GM18517 (cell line): ENCODE results near the gene VENTX.
A peak's percentile ranks its signal among the peaks of the same experiment; 100 is the strongest.
"Not testable (repeated sequence)": the region's sequence is repeated elsewhere in the genome, so short reads cannot be mapped to it uniquely, and the experiment has no call there.

Experiments used
- ATAC-seq: cut with Tn5 transposase; IDR thresholded peaks from one replicate; pipeline ENCODE4 v1.9.1; 2021; ENCODE audit warnings: mild to moderate bottlenecking, moderate library complexity; ENCODE audit not compliant: unreplicated experiment

Gene VENTX

GRCh38 chr10:133253361-133253955 lies 15.8 kb downstream of the VENTX start:
- ATAC-seq: no peak

DNA sequence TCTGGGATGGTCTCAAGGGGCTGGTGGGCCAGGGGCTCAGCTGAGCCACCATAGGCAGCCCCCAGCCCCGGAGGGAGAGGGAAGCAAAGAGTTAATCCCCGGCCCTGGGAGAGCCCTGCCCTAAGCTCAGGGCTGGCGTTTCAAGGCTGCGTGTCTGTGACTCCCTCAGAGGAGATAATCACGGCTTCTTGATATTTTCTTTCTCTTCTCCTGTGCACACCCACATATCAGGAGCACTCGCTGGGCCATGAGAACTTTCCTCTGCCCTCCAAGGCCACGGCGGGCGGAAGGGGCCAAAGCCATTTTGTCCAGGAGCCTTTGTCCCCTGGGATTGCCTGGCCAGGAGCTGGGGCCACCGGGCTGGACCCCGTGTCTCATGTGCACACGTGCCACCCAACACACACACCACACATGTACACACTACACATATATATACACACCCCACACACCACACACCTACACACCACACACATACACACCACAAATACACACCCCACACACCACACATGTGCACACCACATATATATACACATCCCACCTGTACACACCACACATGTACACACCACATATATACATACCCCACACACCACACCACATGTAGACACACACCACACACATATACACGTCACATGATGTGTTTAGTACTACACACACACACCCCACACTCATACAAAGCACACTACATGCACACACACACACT lies 16.9 kb downstream of the VENTX start:
- ATAC-seq: no peak

- ATAC-seq: no peak
Observed at GRCh38 chr10:133255323-133255722, 17.7 kb downstream of the VENTX start.

DNA sequence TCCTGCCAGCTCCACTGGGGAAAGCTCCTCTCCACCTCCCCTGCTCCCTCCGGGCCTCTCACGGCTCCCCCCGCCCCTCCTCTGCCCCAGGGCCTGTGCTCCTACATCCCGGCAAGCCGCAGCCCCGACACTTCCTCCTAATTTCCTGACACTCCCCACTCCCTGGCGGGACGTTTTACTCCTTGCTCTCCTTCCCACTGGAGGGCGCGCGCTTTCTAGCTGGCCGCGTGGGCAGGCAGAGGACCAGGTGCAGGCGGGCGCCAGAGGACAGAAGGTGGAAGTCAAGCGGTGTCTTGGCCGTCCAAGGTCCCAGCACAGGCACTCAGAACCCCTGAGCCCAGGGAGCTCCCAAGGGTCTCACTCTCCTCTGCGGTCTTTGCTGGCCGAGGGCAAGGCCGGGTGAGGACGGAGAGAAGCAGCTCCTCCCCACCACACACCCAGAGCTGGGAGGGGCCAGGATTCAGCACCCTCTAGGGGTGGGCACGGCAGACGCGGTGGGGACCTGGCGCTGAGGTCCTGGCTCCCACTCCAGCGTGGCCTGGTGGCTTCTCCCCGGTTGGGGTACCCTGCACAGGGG lies 19.9 kb downstream of the VENTX start:
- no peak for ATAC-seq

DNA sequence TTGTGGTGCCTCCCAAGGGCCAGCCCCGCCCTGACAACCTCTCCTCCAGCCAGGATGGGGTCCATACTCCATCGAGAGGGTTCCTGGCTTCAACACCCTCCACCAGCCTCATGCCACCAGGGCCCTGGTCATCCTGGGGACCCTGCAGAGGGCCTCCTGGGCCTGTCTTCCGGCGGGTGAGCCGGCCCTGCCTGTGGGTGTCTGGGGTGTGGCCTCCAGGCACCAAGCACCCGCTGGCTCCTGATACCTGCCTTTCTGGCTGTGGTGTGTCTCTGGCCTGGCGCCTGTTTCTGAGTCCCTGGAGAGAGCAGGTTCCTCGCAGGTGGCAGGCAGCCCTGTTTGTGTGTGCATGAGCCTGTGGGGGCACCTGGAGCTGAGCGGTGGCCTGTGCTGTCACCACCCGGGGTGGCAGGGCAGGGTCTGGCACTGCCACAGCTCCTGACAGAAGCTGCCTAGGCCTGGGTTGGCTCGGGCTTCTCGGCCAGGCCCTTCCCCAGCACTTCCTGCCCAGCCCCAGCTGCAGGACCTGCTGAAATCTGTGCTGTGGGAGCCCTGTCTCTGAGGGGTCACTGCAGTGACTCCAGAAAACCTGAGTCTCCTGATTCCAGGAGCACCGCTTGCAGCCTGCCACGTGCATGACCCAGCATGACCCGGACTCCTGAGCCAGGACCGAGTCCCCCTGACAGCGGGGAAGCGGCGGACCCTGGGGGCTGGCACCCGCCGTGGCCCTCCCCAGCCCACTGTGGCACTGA lies 20.6 kb downstream of the VENTX start:
- ATAC-seq: no peak

- no peak for ATAC-seq
Observed at GRCh38 chr10:133258818-133259601, 21.4 kb downstream of the VENTX start.

- no peak for ATAC-seq
Observed at GRCh38 chr10:133259602-133259989, 21.9 kb downstream of the VENTX start.

GRCh38 chr10:133260895-133261725 lies 23.5 kb downstream of the VENTX start:
- ATAC-seq: peak; percentile 55

DNA sequence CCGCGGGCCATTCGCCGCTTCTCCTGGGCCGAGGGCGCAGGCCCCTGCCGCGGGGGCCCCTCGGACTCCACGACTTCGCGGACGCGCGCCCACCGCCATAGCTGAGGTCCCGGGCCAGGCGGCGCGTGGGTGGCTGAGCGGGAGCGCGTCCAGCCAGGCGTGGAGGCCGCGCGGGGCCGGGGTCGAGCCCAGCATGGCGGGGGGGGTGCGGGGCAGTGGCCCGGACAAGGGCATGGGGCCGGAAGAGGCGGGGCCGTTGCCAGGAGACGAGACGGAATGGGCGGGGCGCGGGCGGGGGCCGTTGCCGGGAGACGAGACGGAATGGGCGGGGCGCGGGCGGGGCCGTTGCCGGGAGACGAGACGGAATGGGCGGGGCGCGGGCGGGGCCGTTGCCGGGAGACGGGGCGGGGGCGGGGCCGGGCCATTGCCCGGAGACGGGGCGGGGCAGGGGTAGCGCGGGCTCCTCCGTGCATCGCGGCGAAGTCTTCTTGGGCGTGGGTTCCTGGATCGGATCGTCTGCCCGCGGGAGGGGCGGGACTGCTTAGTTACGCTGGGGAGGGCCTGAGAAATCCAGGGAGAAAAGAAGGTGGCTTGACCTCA lies 24.2 kb downstream of the VENTX start:
- peak; percentile 45 for ATAC-seq

GRCh38 chr10:133262696-133263095 lies 25.0 kb downstream of the VENTX start:
- ATAC-seq: no peak

GRCh38 chr10:133263674-133264073 lies 26.0 kb downstream of the VENTX start:
- ATAC-seq: no peak

- no peak for ATAC-seq
Observed at GRCh38 chr10:133264461-133264860, 26.8 kb downstream of the VENTX start.

GRCh38 chr10:133265052-133265451 lies 27.4 kb downstream of the VENTX start:
- ATAC-seq: not testable (repeated sequence)

DNA sequence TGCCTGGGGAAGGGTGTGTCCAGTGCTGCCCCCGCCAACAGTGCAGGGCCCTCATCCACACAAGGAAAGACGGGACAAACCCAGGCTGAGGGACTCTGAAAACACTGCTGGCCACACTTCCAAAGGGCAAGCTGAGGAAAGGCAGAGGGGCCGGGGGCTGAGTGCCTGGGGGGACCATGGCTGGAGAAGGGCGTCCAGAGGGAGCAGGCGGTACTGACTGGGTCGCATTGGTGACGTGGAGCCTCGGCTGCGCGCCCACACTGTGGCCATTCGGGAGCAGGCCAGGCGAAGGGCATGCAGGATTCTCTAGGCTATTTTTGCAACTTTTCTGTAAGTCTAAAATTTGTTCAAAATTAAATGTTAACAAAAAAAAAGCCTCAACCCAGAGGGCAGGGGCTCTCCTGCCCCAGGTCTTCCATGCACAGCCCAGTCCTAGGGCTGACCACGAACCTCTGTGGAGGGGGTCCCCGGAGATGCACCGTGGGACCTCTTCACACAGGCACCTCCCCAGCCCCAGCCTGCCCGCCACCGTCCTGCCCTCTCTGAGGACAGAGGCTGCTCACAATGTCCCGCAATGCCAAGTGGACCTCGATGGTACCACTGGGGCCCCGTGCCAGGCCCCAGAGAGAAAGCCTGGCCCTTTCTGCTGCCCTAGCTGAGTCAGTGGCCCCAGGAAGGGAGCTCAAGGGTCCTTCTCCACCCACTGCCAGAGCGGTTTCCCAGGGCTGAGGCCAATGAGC lies 28.6 kb downstream of the VENTX start:
- no peak for ATAC-seq

- ATAC-seq: no peak
Observed at GRCh38 chr10:133267293-133267692, 29.6 kb downstream of the VENTX start.

DNA sequence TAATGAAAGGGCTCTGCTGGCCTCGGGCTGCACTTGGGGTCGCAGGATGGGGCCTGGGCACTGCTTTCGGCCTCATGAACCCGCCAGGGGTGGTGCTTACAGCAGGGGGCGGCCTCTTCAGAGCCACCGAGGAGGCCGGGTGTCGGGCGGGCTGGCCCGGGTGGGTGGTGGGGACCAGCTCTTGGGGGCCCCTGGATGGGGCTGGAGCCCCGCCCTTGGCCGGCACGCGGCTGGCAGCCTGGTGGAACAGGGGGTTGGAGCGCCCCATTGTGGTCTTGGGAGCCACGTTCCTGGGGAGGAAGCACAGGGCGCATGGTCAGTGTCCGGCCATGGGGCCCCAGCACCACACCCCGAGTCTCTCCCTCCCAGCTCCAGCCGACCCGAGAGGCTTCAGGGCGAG lies 30.2 kb downstream of the VENTX start:
- ATAC-seq: no peak

- ATAC-seq: no peak
Observed at GRCh38 chr10:133268532-133268931, 30.9 kb downstream of the VENTX start.

DNA sequence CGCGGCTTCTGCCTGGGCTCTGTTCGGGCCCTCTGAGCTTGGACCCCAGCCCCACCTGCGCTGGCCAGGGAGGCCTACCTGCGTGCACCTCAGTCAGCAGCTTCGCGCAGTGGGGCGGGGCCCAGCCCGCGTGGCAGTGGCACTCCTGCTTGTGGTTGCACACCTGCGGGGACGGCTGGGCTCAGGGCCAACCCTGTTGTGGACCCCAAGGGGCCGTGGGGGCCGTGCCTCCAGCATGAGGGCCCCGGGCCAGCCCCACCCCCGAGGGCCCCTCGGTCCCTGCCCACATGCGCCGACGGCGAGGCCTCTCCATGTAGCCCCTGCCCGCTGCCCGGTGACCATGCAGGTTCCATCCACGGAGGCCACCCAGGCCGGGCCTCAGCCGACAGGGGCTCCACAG lies 31.7 kb downstream of the VENTX start:
- ATAC-seq: no peak

- ATAC-seq: no peak
Observed at GRCh38 chr10:133270204-133270603, 32.5 kb downstream of the VENTX start.
